ENCODE results near the gene FAM83C. TPM values are rescaled to one million over a fixed set of nuclear protein-coding genes. Genes with fewer than 3 reads are reported as not detected.
A peak's percentile ranks its signal among the peaks of the same experiment; 100 is the strongest.

The FAM83C gene
- polyA plus RNA-seq, 1 of the 3 experiments (the other 2 are of a cell fraction) = not detected

DNA sequence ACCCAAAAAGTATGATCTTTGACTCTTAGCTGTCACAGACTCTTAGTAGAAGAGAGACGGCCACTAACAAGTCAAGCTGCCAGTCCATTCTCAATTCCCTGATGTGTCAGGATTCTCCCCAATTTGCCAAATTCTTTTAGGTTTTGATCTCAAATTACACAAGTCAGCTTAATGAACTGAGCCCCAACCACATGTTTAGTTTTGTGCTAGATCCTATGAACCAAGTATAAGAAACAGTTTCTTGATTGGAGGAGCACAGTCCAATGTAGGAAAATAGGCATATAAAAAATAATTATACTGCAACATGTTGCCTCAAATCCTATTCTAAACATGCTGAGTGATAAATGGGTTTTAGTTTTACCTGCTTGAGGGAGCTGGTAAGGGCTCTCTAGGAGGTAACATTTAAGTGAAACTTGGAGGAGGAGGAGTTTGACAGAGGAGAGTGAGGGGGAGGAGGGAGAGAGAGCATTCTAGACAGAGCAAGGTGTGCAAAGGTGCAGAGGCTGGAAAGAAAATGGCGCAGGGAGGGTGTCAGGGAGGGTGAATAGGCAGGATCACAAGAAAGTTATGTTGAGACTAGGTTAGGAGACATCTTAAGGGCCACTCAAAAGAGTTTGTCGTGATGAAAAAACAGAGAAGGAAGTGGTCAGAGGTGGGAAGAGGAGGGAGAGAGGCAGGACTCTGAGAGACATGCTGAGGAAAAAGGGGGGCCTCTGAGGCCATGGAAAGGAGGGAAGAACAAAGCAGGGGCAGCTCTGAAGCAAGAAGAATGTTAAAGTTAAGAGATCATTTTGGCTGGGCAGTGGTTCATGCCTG lies 22.8 kb upstream of the FAM83C start:
- H3K27ac ChIP-seq (ENCODE audit: low read depth in 2 of 2, low read length in 1 of 2) = peak overlapping the region in 1 of 2 experiments; percentile 23; a peak in 1 of 4 replicates
- H3K9me2 ChIP-seq = no peaks in the 10 kb centered on the region
- no peaks in the 10 kb centered on the region for H4K20me1 ChIP-seq (ENCODE audit: insufficient read depth)
- H2AFZ ChIP-seq (ENCODE audit: low read depth) = no peak overlapping the region
- 94% methylated on average over 3 of the region's 3 CpGs for WGBS (ENCODE audit: low lambda C conversion rate)
- no peak overlapping the region for H3K4me3 ChIP-seq (ENCODE audit: low read depth in 2 of 2, low read length in 1 of 2)
- H3K36me3 ChIP-seq (replicated peaks in 1 of 2; ENCODE audit: control insufficient read depth in 1 of 2, insufficient read depth in 2 of 2, low read length in 1 of 2) = no peaks in the 10 kb centered on the region
- POLR2A ChIA-PET = no interaction called here
- no peaks in the 10 kb centered on the region for H3K27me3 ChIP-seq (ENCODE audit: insufficient read depth)
- H3F3A ChIP-seq (replicated peaks; ENCODE audit: insufficient read depth) = peaks cover 40% of the 10 kb centered on the region
- CTCF ChIA-PET = interaction anchor here (1.2 to 3.3 kb wide), 2 partner anchors 12 to 133 kb away, joined by 5 to 14 read pairs; no protein-coding TSS in a partner anchor
- no peaks in the 10 kb centered on the region for H3K9me3 ChIP-seq
- no peak for DNase-seq
- H3K4me2 ChIP-seq = no peak overlapping the region
- H3K4me1 ChIP-seq (ENCODE audit: control insufficient read depth in 1 of 2, insufficient read depth in 2 of 2, low read depth in 1 of 2, low read length in 1 of 2) = peaks cover 10 to 39% of the 10 kb centered on the region in 2 experiments
- H3K9ac ChIP-seq = no peak overlapping the region
- no peak for TF ChIP-seq GABPA (IDR thresholded peaks at IDR 0.05; ENCODE audit: low read depth)
- no peak for TF ChIP-seq USF2 (IDR thresholded peaks at IDR 0.05; ENCODE audit: borderline replicate concordance, low read depth, low read length)
- TF ChIP-seq, protein P1, sequence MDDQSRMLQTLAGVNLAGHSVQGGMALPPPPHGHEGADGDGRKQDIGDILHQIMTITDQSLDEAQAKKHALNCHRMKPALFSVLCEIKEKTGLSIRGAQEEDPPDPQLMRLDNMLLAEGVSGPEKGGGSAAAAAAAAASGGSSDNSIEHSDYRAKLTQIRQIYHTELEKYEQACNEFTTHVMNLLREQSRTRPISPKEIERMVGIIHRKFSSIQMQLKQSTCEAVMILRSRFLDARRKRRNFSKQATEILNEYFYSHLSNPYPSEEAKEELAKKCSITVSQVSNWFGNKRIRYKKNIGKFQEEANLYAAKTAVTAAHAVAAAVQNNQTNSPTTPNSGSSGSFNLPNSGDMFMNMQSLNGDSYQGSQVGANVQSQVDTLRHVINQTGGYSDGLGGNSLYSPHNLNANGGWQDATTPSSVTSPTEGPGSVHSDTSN (IDR thresholded peaks at IDR 0.05) = no peak
- no peak for TF ChIP-seq MXI1 (IDR thresholded peaks at IDR 0.05; ENCODE audit: low read depth, low read length)
- no peak for TF ChIP-seq TCF12 (IDR thresholded peaks at IDR 0.05)
- TF ChIP-seq MEF2A (IDR thresholded peaks at IDR 0.05; ENCODE audit: borderline replicate concordance, low read depth) = no peak
- no peak for TF ChIP-seq MAX (IDR thresholded peaks at IDR 0.05; ENCODE audit: low read depth)
- no peak for TF ChIP-seq RXRA (IDR thresholded peaks at IDR 0.05; ENCODE audit: borderline replicate concordance, low read depth)
- no peak for TF ChIP-seq CTCF (IDR thresholded peaks at IDR 0.05)
- no peaks in the 10 kb centered on the region for H3K79me2 ChIP-seq (ENCODE audit: insufficient read depth)

- no peaks in the 10 kb centered on the region for H3K9me2 ChIP-seq
- H3K4me2 ChIP-seq = peak overlapping the region; percentile 31; the same call in 1 of the 2 replicates
- no peaks in the 10 kb centered on the region for H3K9me3 ChIP-seq
- peaks cover 43% of the 10 kb centered on the region for H3F3A ChIP-seq (replicated peaks; ENCODE audit: insufficient read depth)
- no peak for DNase-seq
- H3K36me3 ChIP-seq (replicated peaks in 1 of 2; ENCODE audit: control insufficient read depth in 1 of 2, insufficient read depth in 2 of 2, low read length in 1 of 2) = no peaks in the 10 kb centered on the region
- H3K27ac ChIP-seq (ENCODE audit: low read depth in 2 of 2, low read length in 1 of 2) = peak overlapping the region; percentile 64 to 89; a peak in 3 of 4 replicates
- ChIA-PET CTCF (interaction anchor here (3.3 kb wide), 1 partner anchor 9 kb away, joined by 14 read pairs; no protein-coding TSS in a partner anchor), POLR2A (no interaction called here)
- H3K9ac ChIP-seq = peak overlapping the region; percentile 37; the same call in 1 of the 2 replicates
- peaks cover 11 to 34% of the 10 kb centered on the region in 2 experiments; a peak in 3 of 4 replicates for H3K4me1 ChIP-seq (ENCODE audit: control insufficient read depth in 1 of 2, insufficient read depth in 2 of 2, low read depth in 1 of 2, low read length in 1 of 2)
- no peak overlapping the region for H2AFZ ChIP-seq (ENCODE audit: low read depth)
- no peaks in the 10 kb centered on the region for H3K79me2 ChIP-seq (ENCODE audit: insufficient read depth)
- H3K4me3 ChIP-seq (ENCODE audit: low read depth in 2 of 2, low read length in 1 of 2) = no peak overlapping the region
- H4K20me1 ChIP-seq (ENCODE audit: insufficient read depth) = no peaks in the 10 kb centered on the region
- WGBS (ENCODE audit: low lambda C conversion rate) = 7% methylated on average over 1 of the region's 1 CpG
- no peaks in the 10 kb centered on the region for H3K27me3 ChIP-seq (ENCODE audit: insufficient read depth)
- TF ChIP-seq, protein P1 (IDR thresholded peaks at IDR 0.05) = peak; percentile 77
- TF ChIP-seq CTCF (IDR thresholded peaks at IDR 0.05) (no peak), YY1 (IDR thresholded peaks at IDR 0.05; ENCODE audit: low read depth) (no peak), TEAD4 (IDR thresholded peaks at IDR 0.05; ENCODE audit: borderline replicate concordance, insufficient read depth) (peak; percentile 80; the same call in 1 of the 2 replicates), EZH2phosphoT487 (IDR thresholded peaks at IDR 0.05; ENCODE audit: borderline replicate concordance, low read depth) (no peak), TCF12 (IDR thresholded peaks at IDR 0.05) (peak; percentile 96), RCOR1 (IDR thresholded peaks at IDR 0.05; ENCODE audit: low read length) (no peak), SMC3 (IDR thresholded peaks at IDR 0.05; ENCODE audit: low read depth, low read length) (no peak), SIN3A (IDR thresholded peaks at IDR 0.05; ENCODE audit: borderline replicate concordance, low read depth, low read length) (0 out of 2 replicates have a peak, but pooled peaks have one; percentile 60)
- TF ChIP-seq, protein P2, sequence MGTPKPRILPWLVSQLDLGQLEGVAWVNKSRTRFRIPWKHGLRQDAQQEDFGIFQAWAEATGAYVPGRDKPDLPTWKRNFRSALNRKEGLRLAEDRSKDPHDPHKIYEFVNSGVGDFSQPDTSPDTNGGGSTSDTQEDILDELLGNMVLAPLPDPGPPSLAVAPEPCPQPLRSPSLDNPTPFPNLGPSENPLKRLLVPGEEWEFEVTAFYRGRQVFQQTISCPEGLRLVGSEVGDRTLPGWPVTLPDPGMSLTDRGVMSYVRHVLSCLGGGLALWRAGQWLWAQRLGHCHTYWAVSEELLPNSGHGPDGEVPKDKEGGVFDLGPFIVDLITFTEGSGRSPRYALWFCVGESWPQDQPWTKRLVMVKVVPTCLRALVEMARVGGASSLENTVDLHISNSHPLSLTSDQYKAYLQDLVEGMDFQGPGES (IDR thresholded peaks at IDR 0.05; ENCODE audit: low read depth, low read length) = no peak
Measured at GRCh38 chr20:35312318-35312717, 20.1 kb upstream of the FAM83C start.

Measured in SK-N-SH (cell line).